ENCODE measurements around the gene ANO7.

The ANO7 gene

GRCh38 chr2:241234066-241234790 is 45.8 kb downstream of the ANO7 start:
- peaks cover 89% of the 10 kb centered on the region for H3K36me3 ChIP-seq (ENCODE audit: control insufficient read depth, low read length)
- no peak overlapping the region for H3K4me2 ChIP-seq (ENCODE audit: low read length)
- no peak overlapping the region for H3K4me3 ChIP-seq (ENCODE audit: low read length)
- no peak overlapping the region for H3K27ac ChIP-seq (ENCODE audit: low read depth, low read length)
- H4K20me1 ChIP-seq (ENCODE audit: control insufficient read depth, insufficient read depth, low read depth, low read length) = no peaks in the 10 kb centered on the region
- no peaks in the 10 kb centered on the region for H3K27me3 ChIP-seq (ENCODE audit: control insufficient read depth, low read length)
- no peaks in the 10 kb centered on the region for H3K9me3 ChIP-seq (ENCODE audit: control insufficient read depth, insufficient read depth, low read length)
- H3K9me2 ChIP-seq (replicated peaks; ENCODE audit: control insufficient read depth, low read length) = no peaks in the 10 kb centered on the region
- H3K4me1 ChIP-seq (ENCODE audit: control insufficient read depth, low read length) = no peaks in the 10 kb centered on the region
- no peaks in the 10 kb centered on the region for H3K79me2 ChIP-seq (ENCODE audit: control insufficient read depth, low read length)
- TF ChIP-seq EZH2phosphoT487 (IDR thresholded peaks at IDR 0.05; ENCODE audit: borderline replicate concordance, low read length) = no peak
- no peak for TF ChIP-seq CTCF (IDR thresholded peaks at IDR 0.05; ENCODE audit: low read depth, low read length, poor library complexity, severe bottlenecking)
- H3F3A ChIP-seq (ENCODE audit: control insufficient read depth, insufficient read depth) = no peaks in the 10 kb centered on the region

DNA sequence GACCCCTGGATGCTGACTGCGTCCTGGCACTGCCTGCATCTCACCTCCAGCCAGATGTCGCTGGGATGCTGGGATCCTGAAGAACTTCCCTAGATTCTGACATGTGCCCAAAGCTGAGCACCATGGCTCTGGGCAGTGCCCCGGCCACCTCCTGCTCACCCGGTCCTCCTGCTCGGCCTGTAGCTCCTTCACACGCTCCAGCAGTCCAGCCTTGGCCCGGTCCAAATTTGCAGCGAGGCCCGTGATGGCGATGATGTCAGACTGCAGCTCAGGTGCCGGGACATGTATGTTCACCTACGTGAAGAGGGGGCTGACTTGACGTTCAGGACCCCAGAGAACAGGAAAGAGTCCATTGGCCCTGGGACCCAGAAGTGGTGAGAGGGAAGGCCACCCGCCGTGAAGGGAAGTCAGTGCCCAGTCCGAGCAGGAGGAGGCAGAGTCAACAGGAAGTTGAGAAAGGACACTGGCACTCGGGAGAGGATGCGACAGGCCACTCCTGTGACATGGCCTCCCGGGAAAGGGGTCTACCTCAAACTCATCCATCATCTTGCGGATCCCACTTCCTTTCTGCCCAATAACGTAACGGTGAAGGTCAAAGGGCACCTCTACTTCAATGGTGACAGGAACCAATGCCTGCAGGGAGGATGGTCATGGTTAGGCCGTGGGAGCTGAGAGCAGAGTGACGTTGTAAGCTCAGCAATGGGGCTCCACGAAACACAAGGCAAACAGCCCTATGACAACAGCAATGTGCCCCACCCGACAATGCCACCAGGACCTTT is 46.7 kb downstream of the ANO7 start:
- Histone ChIP-seq H3K9me2 (replicated peaks; ENCODE audit: control insufficient read depth, low read length) (no peaks in the 10 kb centered on the region), H3K27ac (ENCODE audit: low read depth, low read length) (no peak overlapping the region), H4K20me1 (ENCODE audit: control insufficient read depth, insufficient read depth, low read depth, low read length) (no peaks in the 10 kb centered on the region), H3K4me2 (ENCODE audit: low read length) (no peak overlapping the region), H3K4me3 (ENCODE audit: low read length) (no peak overlapping the region), H3K27me3 (ENCODE audit: control insufficient read depth, low read length) (no peaks in the 10 kb centered on the region), H3K4me1 (ENCODE audit: control insufficient read depth, low read length) (no peaks in the 10 kb centered on the region), H3K9me3 (ENCODE audit: control insufficient read depth, insufficient read depth, low read length) (no peaks in the 10 kb centered on the region), H3K36me3 (ENCODE audit: control insufficient read depth, low read length) (peaks cover 91% of the 10 kb centered on the region), H3F3A (ENCODE audit: control insufficient read depth, insufficient read depth) (no peaks in the 10 kb centered on the region), H3K79me2 (ENCODE audit: control insufficient read depth, low read length) (no peaks in the 10 kb centered on the region)
- TF ChIP-seq EZH2phosphoT487 (IDR thresholded peaks at IDR 0.05; ENCODE audit: borderline replicate concordance, low read length) (no peak), CTCF (IDR thresholded peaks at IDR 0.05; ENCODE audit: low read depth, low read length, poor library complexity, severe bottlenecking) (no peak)

DNA sequence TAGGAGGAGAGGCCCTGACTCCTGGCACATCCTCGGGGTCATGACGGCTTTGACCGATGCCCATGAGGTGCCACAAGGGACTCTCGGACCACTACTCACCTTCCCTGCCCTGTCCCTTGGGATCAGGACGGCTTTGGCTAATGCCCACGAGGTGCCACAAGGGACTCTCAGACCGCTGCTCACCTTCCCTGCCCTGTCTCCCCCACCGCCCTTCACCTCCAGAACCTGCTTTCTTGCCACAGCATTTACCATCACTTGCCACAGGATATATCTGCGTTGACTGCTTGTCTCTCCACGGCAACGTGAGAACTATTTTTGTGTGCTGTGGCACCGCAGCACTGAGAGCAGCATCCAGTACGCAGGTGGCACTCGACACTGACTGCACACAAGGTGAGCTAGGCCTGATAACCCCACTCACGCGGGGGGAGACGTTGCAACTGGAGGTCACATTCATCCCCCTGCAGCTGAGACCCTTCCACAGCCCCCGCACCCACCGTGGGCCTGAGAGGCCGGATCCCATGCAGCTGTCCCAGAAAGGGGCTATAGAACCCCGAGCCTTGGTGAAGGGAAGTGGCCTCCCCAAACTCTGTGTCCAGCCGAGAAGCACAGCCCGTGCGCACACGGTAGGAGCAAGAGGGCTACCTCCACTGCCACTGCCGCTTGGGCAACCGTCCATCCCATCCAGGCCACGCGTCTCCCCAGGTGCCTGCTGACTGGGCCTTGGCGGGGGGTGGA is 47.5 kb downstream of the ANO7 start:
- Histone ChIP-seq H3K27me3 (ENCODE audit: control insufficient read depth, low read length) (no peaks in the 10 kb centered on the region), H4K20me1 (ENCODE audit: control insufficient read depth, insufficient read depth, low read depth, low read length) (no peaks in the 10 kb centered on the region), H3K4me3 (ENCODE audit: low read length) (no peak overlapping the region), H3K9me2 (replicated peaks; ENCODE audit: control insufficient read depth, low read length) (no peaks in the 10 kb centered on the region), H3K27ac (ENCODE audit: low read depth, low read length) (no peak overlapping the region), H3K4me2 (ENCODE audit: low read length) (no peak overlapping the region), H3K36me3 (ENCODE audit: control insufficient read depth, low read length) (peaks cover 91% of the 10 kb centered on the region), H3F3A (ENCODE audit: control insufficient read depth, insufficient read depth) (no peaks in the 10 kb centered on the region), H3K4me1 (ENCODE audit: control insufficient read depth, low read length) (no peaks in the 10 kb centered on the region), H3K79me2 (ENCODE audit: control insufficient read depth, low read length) (no peaks in the 10 kb centered on the region), H3K9me3 (ENCODE audit: control insufficient read depth, insufficient read depth, low read length) (no peaks in the 10 kb centered on the region)
- no peak for TF ChIP-seq CTCF (IDR thresholded peaks at IDR 0.05; ENCODE audit: low read depth, low read length, poor library complexity, severe bottlenecking)
- no peak for TF ChIP-seq EZH2phosphoT487 (IDR thresholded peaks at IDR 0.05; ENCODE audit: borderline replicate concordance, low read length)

Measured in DOHH2 (cell line).